GM18499 (cell line): ENCODE measurements around the gene PPIB.
"Not testable (repeated sequence)": the region's sequence is repeated elsewhere in the genome, so short reads cannot be mapped to it uniquely, and the experiment has no call there.

ENCODE experiments used
- ATAC-seq: cut with Tn5 transposase; IDR thresholded peaks from one replicate; pipeline ENCODE4 v1.9.1; 2021; ENCODE audit warnings: moderate number of reproducible peaks; ENCODE audit not compliant: insufficient read depth, unreplicated experiment

PPIB gene

GRCh38 chr15:64111679-64112050 is 51.2 kb downstream of the PPIB start:
- ATAC-seq, result no peak

GRCh38 chr15:64110950-64111678 is 51.7 kb downstream of the PPIB start:
- no peak for ATAC-seq

GRCh38 chr15:64110108-64110701 is 52.6 kb downstream of the PPIB start:
- ATAC-seq, result not testable (repeated sequence)

GRCh38 chr15:64107337-64107736 is 55.5 kb downstream of the PPIB start:
- ATAC-seq, result no peak
